Measurements from ENCODE around the gene DTX3. TPM values are rescaled to one million over a fixed set of nuclear protein-coding genes. Genes with fewer than 3 reads are reported as not detected.

DTX3 gene
- total RNA-seq, 1 experiment from 2014 or later, result 57.0 TPM

DNA sequence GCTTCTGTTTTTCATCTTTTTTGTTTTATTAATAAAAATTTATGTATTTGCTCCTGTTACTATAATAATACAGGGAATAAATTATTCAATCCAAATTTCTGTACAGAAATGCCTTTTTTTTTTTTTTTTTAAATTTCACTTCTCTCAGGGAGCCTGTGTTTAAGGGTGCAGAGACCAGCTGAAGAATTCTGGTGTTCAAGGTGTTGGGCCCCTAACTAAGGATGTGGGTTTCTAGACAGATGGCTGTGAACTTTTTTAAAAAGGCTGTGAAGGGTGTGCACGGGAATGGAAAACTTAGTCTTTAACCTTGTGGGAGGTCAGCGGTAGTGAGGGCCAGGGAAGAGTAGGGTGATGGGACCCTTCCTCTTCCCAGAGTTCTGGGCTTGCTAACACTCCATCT lies 1.3 kb upstream of the DTX3 start:
- H3K4me3 Mint-ChIP-seq, result peak overlapping the region; percentile 85
- H3K27me3 Mint-ChIP-seq (ENCODE audit: low read depth), result no peaks in the 10 kb centered on the region
- no peak for DNase-seq (ENCODE audit: low spot score)
- peaks cover 20% of the 10 kb centered on the region for H3K4me1 Mint-ChIP-seq
- no peaks in the 10 kb centered on the region for H3K9me3 Mint-ChIP-seq
- TF ChIP-seq HMGA2 (CRISPR knock-in tag; IDR thresholded peaks at IDR 0.05), result no peak
- CTCF ChIA-PET, result interaction anchor here (0.8 to 1.7 kb wide), 9 partner anchors 12 to 144 kb away, joined by 3 to 16 read pairs (median 5); partner anchors contain the start of genes B4GALNT1, DDIT3, GLI1 and PIP4K2C
- peaks cover 27% of the 10 kb centered on the region for H3K36me3 Mint-ChIP-seq
- no peak for ATAC-seq
- POLR2A ChIA-PET, result interaction anchor here (0.5 to 1.4 kb wide), 5 partner anchors 11 to 99 kb away, joined by 3 to 7 read pairs (median 3); partner anchors contain the start of genes B4GALNT1 and OS9
- peak overlapping the region; percentile 93 for H3K27ac Mint-ChIP-seq

DNA sequence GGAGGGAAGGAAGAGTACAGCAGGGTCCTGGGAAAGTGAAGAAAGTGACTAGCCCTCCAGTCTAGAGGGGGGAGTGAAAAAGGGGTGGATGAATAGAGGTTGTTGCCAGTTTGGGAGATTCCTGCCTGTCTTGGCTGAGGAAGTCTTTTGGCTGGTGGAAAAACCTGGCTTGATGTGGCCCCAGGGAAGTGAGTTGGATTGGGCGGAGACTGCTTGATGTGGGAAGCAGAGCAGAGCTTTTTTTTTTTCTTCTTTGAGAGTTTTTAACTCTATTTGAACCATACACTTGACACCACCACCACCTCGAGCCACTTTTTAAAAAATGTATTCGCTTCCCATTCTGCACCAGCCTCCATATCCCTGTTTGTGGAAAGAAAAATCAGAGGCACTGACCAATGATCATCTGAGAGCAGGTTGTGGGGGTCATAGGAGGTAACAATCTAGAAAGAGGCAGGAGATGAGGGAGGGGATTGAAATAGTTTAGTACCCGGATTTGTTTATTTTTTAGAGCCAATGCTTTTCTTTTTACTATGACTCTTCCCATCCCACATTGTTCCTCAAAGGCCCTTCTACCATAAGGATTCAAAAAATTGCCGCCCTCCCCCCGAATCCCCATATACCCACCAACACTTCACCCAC lies 690 bp upstream of the DTX3 start:
- Mint-ChIP-seq H3K4me1 (peaks cover 26% of the 10 kb centered on the region), H3K27ac (peak overlapping the region; percentile 93), H3K9me3 (no peaks in the 10 kb centered on the region), H3K27me3 (ENCODE audit: low read depth) (no peaks in the 10 kb centered on the region), H3K4me3 (peak overlapping the region; percentile 85), H3K36me3 (peaks cover 23% of the 10 kb centered on the region)
- ChIA-PET POLR2A (interaction anchor here (0.5 to 1.4 kb wide), 6 partner anchors 11 to 162 kb away, joined by 3 to 7 read pairs (median 3); partner anchors contain the start of genes B4GALNT1 and OS9), CTCF (interaction anchor here (0.7 to 1.7 kb wide), 10 partner anchors 13 to 145 kb away, joined by 3 to 16 read pairs (median 5); partner anchors contain the start of genes B4GALNT1, DDIT3, GLI1 and PIP4K2C)
- ATAC-seq, result peak; percentile 50
- DNase-seq (ENCODE audit: low spot score), result no peak
- TF ChIP-seq, protein P1, sequence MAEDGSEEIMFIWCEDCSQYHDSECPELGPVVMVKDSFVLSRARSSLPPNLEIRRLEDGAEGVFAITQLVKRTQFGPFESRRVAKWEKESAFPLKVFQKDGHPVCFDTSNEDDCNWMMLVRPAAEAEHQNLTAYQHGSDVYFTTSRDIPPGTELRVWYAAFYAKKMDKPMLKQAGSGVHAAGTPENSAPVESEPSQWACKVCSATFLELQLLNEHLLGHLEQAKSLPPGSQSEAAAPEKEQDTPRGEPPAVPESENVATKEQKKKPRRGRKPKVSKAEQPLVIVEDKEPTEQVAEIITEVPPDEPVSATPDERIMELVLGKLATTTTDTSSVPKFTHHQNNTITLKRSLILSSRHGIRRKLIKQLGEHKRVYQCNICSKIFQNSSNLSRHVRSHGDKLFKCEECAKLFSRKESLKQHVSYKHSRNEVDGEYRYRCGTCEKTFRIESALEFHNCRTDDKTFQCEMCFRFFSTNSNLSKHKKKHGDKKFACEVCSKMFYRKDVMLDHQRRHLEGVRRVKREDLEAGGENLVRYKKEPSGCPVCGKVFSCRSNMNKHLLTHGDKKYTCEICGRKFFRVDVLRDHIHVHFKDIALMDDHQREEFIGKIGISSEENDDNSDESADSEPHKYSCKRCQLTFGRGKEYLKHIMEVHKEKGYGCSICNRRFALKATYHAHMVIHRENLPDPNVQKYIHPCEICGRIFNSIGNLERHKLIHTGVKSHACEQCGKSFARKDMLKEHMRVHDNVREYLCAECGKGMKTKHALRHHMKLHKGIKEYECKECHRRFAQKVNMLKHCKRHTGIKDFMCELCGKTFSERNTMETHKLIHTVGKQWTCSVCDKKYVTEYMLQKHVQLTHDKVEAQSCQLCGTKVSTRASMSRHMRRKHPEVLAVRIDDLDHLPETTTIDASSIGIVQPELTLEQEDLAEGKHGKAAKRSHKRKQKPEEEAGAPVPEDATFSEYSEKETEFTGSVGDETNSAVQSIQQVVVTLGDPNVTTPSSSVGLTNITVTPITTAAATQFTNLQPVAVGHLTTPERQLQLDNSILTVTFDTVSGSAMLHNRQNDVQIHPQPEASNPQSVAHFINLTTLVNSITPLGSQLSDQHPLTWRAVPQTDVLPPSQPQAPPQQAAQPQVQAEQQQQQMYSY (CRISPR knock-in tag; IDR thresholded peaks at IDR 0.05), result peak; percentile 96
- TF ChIP-seq ZNF396 (CRISPR knock-in tag; IDR thresholded peaks at IDR 0.05; ENCODE audit: borderline replicate concordance) (no peak), ZNF263 (CRISPR knock-in tag; IDR thresholded peaks at IDR 0.05; ENCODE audit: low read depth) (no peak), OVOL2 (CRISPR knock-in tag; IDR thresholded peaks at IDR 0.05; ENCODE audit: borderline replicate concordance) (no peak), CREB1 (CRISPR knock-in tag; IDR thresholded peaks at IDR 0.05) (no peak), NFATC4 (CRISPR knock-in tag; IDR thresholded peaks at IDR 0.05) (no peak)
- TF ChIP-seq, protein P2, sequence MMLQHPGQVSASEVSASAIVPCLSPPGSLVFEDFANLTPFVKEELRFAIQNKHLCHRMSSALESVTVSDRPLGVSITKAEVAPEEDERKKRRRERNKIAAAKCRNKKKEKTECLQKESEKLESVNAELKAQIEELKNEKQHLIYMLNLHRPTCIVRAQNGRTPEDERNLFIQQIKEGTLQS (CRISPR knock-in tag; conservative IDR thresholded peaks at IDR 0.05), result no peak
- TF ChIP-seq, protein P3, sequence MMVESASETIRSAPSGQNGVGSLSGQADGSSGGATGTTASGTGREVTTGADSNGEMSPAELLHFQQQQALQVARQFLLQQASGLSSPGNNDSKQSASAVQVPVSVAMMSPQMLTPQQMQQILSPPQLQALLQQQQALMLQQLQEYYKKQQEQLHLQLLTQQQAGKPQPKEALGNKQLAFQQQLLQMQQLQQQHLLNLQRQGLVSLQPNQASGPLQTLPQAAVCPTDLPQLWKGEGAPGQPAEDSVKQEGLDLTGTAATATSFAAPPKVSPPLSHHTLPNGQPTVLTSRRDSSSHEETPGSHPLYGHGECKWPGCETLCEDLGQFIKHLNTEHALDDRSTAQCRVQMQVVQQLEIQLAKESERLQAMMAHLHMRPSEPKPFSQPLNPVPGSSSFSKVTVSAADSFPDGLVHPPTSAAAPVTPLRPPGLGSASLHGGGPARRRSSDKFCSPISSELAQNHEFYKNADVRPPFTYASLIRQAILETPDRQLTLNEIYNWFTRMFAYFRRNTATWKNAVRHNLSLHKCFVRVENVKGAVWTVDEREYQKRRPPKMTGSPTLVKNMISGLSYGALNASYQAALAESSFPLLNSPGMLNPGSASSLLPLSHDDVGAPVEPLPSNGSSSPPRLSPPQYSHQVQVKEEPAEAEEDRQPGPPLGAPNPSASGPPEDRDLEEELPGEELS (CRISPR knock-in tag; IDR thresholded peaks at IDR 0.05), result no peak
- TF ChIP-seq, protein P4, sequence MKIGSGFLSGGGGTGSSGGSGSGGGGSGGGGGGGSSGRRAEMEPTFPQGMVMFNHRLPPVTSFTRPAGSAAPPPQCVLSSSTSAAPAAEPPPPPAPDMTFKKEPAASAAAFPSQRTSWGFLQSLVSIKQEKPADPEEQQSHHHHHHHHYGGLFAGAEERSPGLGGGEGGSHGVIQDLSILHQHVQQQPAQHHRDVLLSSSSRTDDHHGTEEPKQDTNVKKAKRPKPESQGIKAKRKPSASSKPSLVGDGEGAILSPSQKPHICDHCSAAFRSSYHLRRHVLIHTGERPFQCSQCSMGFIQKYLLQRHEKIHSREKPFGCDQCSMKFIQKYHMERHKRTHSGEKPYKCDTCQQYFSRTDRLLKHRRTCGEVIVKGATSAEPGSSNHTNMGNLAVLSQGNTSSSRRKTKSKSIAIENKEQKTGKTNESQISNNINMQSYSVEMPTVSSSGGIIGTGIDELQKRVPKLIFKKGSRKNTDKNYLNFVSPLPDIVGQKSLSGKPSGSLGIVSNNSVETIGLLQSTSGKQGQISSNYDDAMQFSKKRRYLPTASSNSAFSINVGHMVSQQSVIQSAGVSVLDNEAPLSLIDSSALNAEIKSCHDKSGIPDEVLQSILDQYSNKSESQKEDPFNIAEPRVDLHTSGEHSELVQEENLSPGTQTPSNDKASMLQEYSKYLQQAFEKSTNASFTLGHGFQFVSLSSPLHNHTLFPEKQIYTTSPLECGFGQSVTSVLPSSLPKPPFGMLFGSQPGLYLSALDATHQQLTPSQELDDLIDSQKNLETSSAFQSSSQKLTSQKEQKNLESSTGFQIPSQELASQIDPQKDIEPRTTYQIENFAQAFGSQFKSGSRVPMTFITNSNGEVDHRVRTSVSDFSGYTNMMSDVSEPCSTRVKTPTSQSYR (CRISPR knock-in tag; IDR thresholded peaks at IDR 0.05), result peak; percentile 16; the same call in 1 of the 2 replicates
